HepG2 (cell line): ENCODE results near the gene LCAT. TPM values are rescaled to one million over a fixed set of nuclear protein-coding genes. Genes with fewer than 3 reads are reported as not detected.
A peak's percentile ranks its signal among the peaks of the same experiment; 100 is the strongest.

Experiments
- ASH2L ChIP-seq: fragments of 300-600, 200-600 bp; sonication (generic); IDR thresholded peaks from 2 replicates; pipeline ENCODE4 v1.7.0; 2017; ENCODE audit warnings: low read depth, mild to moderate bottlenecking, moderate library complexity, mixed read lengths, low read length; ENCODE audit not compliant: insufficient read length
- FIP1L1 ChIP-seq: fragments of 200-400 bp; formaldehyde crosslinking; IDR thresholded peaks from 2 replicates; pipeline ENCODE4 v1.6.1; 2018; ENCODE audit warnings: low read depth, mild to moderate bottlenecking, low read length, moderate library complexity, borderline replicate concordance; ENCODE audit not compliant: insufficient read depth
- GTF3A ChIP-seq: sonication (generic); formaldehyde crosslinking; conservative IDR thresholded peaks from 2 replicates; pipeline ENCODE4 v1.4.0; 2020; ENCODE audit warnings: mild to moderate bottlenecking, missing genetic modification reagents
- HCFC1 ChIP-seq: fragments of 150-350 bp; IDR thresholded peaks from 2 replicates; pipeline ENCODE4 v1.6.1; 2014; ENCODE audit warnings: low read depth, low read length
- HOXA9 ChIP-seq: sonication (generic); formaldehyde crosslinking; IDR thresholded peaks from 2 replicates; pipeline ENCODE4 v1.8.1; 2022; ENCODE audit warnings: missing genetic modification reagents, mild to moderate bottlenecking, moderate library complexity, borderline replicate concordance
- KLF15 ChIP-seq: sonication (generic); formaldehyde crosslinking; IDR thresholded peaks from 2 replicates; pipeline ENCODE4 v1.8.1; 2023; ENCODE audit warnings: borderline replicate concordance, mild to moderate bottlenecking, inconsistent platforms, missing genetic modification reagents, mixed read lengths
- MTF2 ChIP-seq: sonication (generic); formaldehyde crosslinking; IDR thresholded peaks from 2 replicates; pipeline ENCODE4 v1.5.0; 2020; ENCODE audit warnings: missing genetic modification reagents, borderline replicate concordance
- SMYD3 ChIP-seq: sonication (generic); formaldehyde crosslinking; IDR thresholded peaks from 2 replicates; pipeline ENCODE4 v1.8.1; 2023; ENCODE audit warnings: mild to moderate bottlenecking, missing genetic modification reagents
- SOX5 ChIP-seq: IDR thresholded peaks from 2 replicates; pipeline ENCODE4 v1.6.1; 2016; ENCODE audit warnings: borderline replicate concordance
- SP2 ChIP-seq: sonication (generic); formaldehyde crosslinking; IDR thresholded peaks from 2 replicates; pipeline ENCODE4 v1.5.1; 2020; ENCODE audit warnings: mild to moderate bottlenecking, missing genetic modification reagents
- ZNF24 ChIP-seq: fragments of 450-650 bp; IDR thresholded peaks from 2 replicates; pipeline ENCODE4 v1.6.1; 2017; ENCODE audit warnings: antibody characterized with exemption, mild to moderate bottlenecking
- ZNF556 ChIP-seq: sonication (generic); formaldehyde crosslinking; IDR thresholded peaks from 2 replicates; pipeline ENCODE4 v1.4.0; 2020; ENCODE audit warnings: mild to moderate bottlenecking, missing genetic modification reagents, borderline replicate concordance
- ZNF576 ChIP-seq: sonication (generic); formaldehyde crosslinking; IDR thresholded peaks from 2 replicates; pipeline ENCODE4 v1.4.0; 2020; ENCODE audit warnings: mild to moderate bottlenecking, missing genetic modification reagents
- ZNF674 ChIP-seq: sonication (generic); formaldehyde crosslinking; IDR thresholded peaks from 2 replicates; pipeline ENCODE4 v1.5.0; 2020; ENCODE audit warnings: low read depth, mild to moderate bottlenecking, missing genetic modification reagents
- ZNF703 ChIP-seq: sonication (generic); formaldehyde crosslinking; IDR thresholded peaks from 2 replicates; pipeline ENCODE4 v1.5.1; 2020; ENCODE audit warnings: missing genetic modification reagents, mild to moderate bottlenecking, moderate library complexity, borderline replicate concordance
- ZNF747 ChIP-seq: sonication (generic); formaldehyde crosslinking; IDR thresholded peaks from 2 replicates; pipeline ENCODE4 v1.8.1; 2023; ENCODE audit warnings: missing genetic modification reagents, mild to moderate bottlenecking, borderline replicate concordance
- polyA plus RNA-seq, 8 experiments: library from polyadenylated mRNA; depleted of rRNA in 3 of 8; stranded (reverse) in 7 of 8; unstranded in 1 of 8; fragments of >200 nt; fragmentation: Illumina TruSeq in 4 of 8; extraction: Trizol in 4 of 8; gene quantifications; 2 replicates each; pipeline versions ENCODE4 v1.2.1 to v1.2.3, GENCODE V29; 2011 to 2016; ENCODE audit warnings: low read depth in 4 of 8, missing spikeins in 1 of 8, mixed read lengths in 1 of 8; ENCODE audit not compliant: insufficient read depth in 1 of 8
- total RNA-seq, 5 experiments: library from RNA; depleted of rRNA; stranded (reverse); fragments of >200 nt; fragmentation: Illumina TruSeq; extraction: Trizol; gene quantifications; 2 replicates each; pipeline ENCODE4 v1.2.3, GENCODE V29; 2016; ENCODE audit warnings: low read depth in 1 of 5
- TF ChIP-seq, protein P1 (sequence below): sonication (generic); formaldehyde crosslinking; IDR thresholded peaks from 2 replicates; pipeline ENCODE4 v1.5.0; 2020; ENCODE audit warnings: mild to moderate bottlenecking, missing genetic modification reagents, borderline replicate concordance
- TF ChIP-seq, protein P2 (sequence below): sonication (generic); formaldehyde crosslinking; conservative IDR thresholded peaks from 2 replicates; pipeline ENCODE4 v1.4.0; 2020; ENCODE audit warnings: mild to moderate bottlenecking, missing genetic modification reagents, moderate library complexity
- TF ChIP-seq, protein P3 (sequence below): sonication (generic); formaldehyde crosslinking; IDR thresholded peaks from 2 replicates; pipeline ENCODE4 v1.4.0; 2020; ENCODE audit warnings: mild to moderate bottlenecking, missing genetic modification reagents

LCAT gene
- total and polyA plus RNA-seq, 2 of the 13 experiments (the other 11 are each of a cell fraction or from before 2014, with no cell fraction given): 36.1 to 38.9 TPM

- TF ChIP-seq, protein P1, sequence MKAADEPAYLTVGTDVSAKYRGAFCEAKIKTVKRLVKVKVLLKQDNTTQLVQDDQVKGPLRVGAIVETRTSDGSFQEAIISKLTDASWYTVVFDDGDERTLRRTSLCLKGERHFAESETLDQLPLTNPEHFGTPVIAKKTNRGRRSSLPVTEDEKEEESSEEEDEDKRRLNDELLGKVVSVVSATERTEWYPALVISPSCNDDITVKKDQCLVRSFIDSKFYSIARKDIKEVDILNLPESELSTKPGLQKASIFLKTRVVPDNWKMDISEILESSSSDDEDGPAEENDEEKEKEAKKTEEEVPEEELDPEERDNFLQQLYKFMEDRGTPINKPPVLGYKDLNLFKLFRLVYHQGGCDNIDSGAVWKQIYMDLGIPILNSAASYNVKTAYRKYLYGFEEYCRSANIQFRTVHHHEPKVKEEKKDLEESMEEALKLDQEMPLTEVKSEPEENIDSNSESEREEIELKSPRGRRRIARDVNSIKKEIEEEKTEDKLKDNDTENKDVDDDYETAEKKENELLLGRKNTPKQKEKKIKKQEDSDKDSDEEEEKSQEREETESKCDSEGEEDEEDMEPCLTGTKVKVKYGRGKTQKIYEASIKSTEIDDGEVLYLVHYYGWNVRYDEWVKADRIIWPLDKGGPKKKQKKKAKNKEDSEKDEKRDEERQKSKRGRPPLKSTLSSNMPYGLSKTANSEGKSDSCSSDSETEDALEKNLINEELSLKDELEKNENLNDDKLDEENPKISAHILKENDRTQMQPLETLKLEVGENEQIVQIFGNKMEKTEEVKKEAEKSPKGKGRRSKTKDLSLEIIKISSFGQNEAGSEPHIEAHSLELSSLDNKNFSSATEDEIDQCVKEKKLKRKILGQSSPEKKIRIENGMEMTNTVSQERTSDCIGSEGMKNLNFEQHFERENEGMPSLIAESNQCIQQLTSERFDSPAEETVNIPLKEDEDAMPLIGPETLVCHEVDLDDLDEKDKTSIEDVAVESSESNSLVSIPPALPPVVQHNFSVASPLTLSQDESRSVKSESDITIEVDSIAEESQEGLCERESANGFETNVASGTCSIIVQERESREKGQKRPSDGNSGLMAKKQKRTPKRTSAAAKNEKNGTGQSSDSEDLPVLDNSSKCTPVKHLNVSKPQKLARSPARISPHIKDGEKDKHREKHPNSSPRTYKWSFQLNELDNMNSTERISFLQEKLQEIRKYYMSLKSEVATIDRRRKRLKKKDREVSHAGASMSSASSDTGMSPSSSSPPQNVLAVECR (CRISPR knock-in tag): peak; percentile 55; the same call in 1 of the 2 replicates
- 0 out of 2 replicates have a peak, but pooled peaks have one; percentile 4 for TF ChIP-seq ZNF24
- no peak for TF ChIP-seq MTF2 (CRISPR knock-in tag)
- peak; percentile 96 for TF ChIP-seq ZNF747 (CRISPR knock-in tag)
- peak; percentile 42; the same call in 1 of the 2 replicates for TF ChIP-seq SOX5
- 0 out of 2 replicates have a peak, but pooled peaks have one; percentile 12 for TF ChIP-seq ZNF576
- TF ChIP-seq GTF3A (CRISPR knock-in tag): no peak
- TF ChIP-seq FIP1L1: peak; percentile 96; the same call in 1 of the 2 replicates
- TF ChIP-seq ZNF703 (CRISPR knock-in tag): no peak; the same call in 1 of the 2 replicates
- peak; percentile 72 for TF ChIP-seq ASH2L
- peak; percentile 34; the same call in 1 of the 2 replicates for TF ChIP-seq SP2
- TF ChIP-seq KLF15: peak; percentile 73; the same call in 1 of the 2 replicates
- TF ChIP-seq, protein P2, sequence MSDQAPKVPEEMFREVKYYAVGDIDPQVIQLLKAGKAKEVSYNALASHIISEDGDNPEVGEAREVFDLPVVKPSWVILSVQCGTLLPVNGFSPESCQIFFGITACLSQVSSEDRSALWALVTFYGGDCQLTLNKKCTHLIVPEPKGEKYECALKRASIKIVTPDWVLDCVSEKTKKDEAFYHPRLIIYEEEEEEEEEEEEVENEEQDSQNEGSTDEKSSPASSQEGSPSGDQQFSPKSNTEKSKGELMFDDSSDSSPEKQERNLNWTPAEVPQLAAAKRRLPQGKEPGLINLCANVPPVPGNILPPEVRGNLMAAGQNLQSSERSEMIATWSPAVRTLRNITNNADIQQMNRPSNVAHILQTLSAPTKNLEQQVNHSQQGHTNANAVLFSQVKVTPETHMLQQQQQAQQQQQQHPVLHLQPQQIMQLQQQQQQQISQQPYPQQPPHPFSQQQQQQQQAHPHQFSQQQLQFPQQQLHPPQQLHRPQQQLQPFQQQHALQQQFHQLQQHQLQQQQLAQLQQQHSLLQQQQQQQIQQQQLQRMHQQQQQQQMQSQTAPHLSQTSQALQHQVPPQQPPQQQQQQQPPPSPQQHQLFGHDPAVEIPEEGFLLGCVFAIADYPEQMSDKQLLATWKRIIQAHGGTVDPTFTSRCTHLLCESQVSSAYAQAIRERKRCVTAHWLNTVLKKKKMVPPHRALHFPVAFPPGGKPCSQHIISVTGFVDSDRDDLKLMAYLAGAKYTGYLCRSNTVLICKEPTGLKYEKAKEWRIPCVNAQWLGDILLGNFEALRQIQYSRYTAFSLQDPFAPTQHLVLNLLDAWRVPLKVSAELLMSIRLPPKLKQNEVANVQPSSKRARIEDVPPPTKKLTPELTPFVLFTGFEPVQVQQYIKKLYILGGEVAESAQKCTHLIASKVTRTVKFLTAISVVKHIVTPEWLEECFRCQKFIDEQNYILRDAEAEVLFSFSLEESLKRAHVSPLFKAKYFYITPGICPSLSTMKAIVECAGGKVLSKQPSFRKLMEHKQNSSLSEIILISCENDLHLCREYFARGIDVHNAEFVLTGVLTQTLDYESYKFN: no peak; the same call in none of the 2 replicates
- TF ChIP-seq, protein P3, sequence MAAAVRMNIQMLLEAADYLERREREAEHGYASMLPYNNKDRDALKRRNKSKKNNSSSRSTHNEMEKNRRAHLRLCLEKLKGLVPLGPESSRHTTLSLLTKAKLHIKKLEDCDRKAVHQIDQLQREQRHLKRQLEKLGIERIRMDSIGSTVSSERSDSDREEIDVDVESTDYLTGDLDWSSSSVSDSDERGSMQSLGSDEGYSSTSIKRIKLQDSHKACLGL: peak; percentile 73; the same call in 1 of the 2 replicates
- TF ChIP-seq SMYD3: peak; percentile 82; the same call in 1 of the 2 replicates
- TF ChIP-seq HCFC1: peak; percentile 14; the same call in 1 of the 2 replicates
- TF ChIP-seq ZNF674 (CRISPR knock-in tag): 0 out of 2 replicates have a peak, but pooled peaks have one; percentile 21
- TF ChIP-seq HOXA9: no peak
- TF ChIP-seq ZNF556 (CRISPR knock-in tag): no peak
Measured at GRCh38 chr16:67943619-67944504, at the start of gene LCAT (continued).
